Smooth muscle cell (in vitro differentiated cells): ENCODE data around the gene SCNN1B. TPM values are rescaled to one million over a fixed set of nuclear protein-coding genes. Genes with fewer than 3 reads are reported as not detected.

ENCODE experiments used
- DNase-seq: peaks from one replicate; lab custom pipeline; 2025; ENCODE audit not compliant: unreplicated experiment; lab: John Stamatoyannopoulos, UW
- H2AFZ ChIP-seq: fragments of 200-600 bp; sonication (generic); 2 replicates; pipeline ENCODE4 v1.6.0; 2016; ENCODE audit warnings: antibody characterized with exemption, low read depth, mild to moderate bottlenecking
- H3F3A ChIP-seq: fragments of 200-600 bp; sonication (generic); 2 replicates; pipeline ENCODE4 v1.6.0; 2017; ENCODE audit warnings: antibody characterized with exemption, low read depth
- H3K27ac ChIP-seq: fragments of 200-600 bp; sonication (generic); 2 replicates; pipeline ENCODE4 v1.5.1; 2016; ENCODE audit warnings: low read depth, mild to moderate bottlenecking
- H3K27me3 ChIP-seq: fragments of 200-600 bp; sonication (generic); 2 replicates; pipeline ENCODE4 v1.6.1; 2016; ENCODE audit warnings: low read depth, mild to moderate bottlenecking
- H3K36me3 ChIP-seq: fragments of 200-600 bp; sonication (generic); 2 replicates; pipeline ENCODE4 v1.5.1; 2016; ENCODE audit warnings: low read depth
- H3K4me1 ChIP-seq: fragments of 200-600 bp; sonication (generic); 2 replicates; pipeline ENCODE4 v1.5.1; 2016; ENCODE audit warnings: low read depth
- H3K4me2 ChIP-seq: fragments of 200-600 bp; sonication (generic); 2 replicates; pipeline ENCODE4 v1.6.0; 2016; ENCODE audit warnings: mild to moderate bottlenecking
- H3K4me3 ChIP-seq: fragments of 200-600 bp; sonication (generic); 2 replicates; pipeline ENCODE4 v1.5.1; 2016; ENCODE audit warnings: mild to moderate bottlenecking
- H3K79me2 ChIP-seq: fragments of 200-600 bp; sonication (generic); 2 replicates; pipeline ENCODE4 v1.6.0; 2016; ENCODE audit warnings: low read depth, mild to moderate bottlenecking
- H3K9ac ChIP-seq: fragments of 200-600 bp; sonication (generic); 2 replicates; pipeline ENCODE4 v1.6.0; 2016; ENCODE audit warnings: low read depth
- H3K9me3 ChIP-seq: fragments of 200-600 bp; sonication (generic); replicated peaks from 2 replicates; pipeline ENCODE4 v1.5.1; 2016; ENCODE audit warnings: low read depth
- H4K20me1 ChIP-seq: fragments of 200-600 bp; sonication (generic); 2 replicates; pipeline ENCODE4 v1.6.0; 2016; ENCODE audit warnings: low read depth
- whole genome bisulfite sequencing: methylation state at CpG from one replicate; pipeline ENCODE4 v1.1.7; 2016; ENCODE audit warnings: low lambda C conversion rate; 5-methylcytosine and 5-hydroxymethylcytosine counted together
- polyA plus RNA-seq: library from polyadenylated mRNA; unstranded; fragments of >200 nt; fragmentation: Nextera tagmentation; extraction: Ambion mirVana; gene quantifications from 2 replicates; pipeline ENCODE4 v1.2.1, GENCODE V29; 2016
- total RNA-seq: library from RNA; depleted of rRNA; stranded (reverse); fragments of >200 nt; gene quantifications from 2 replicates; pipeline ENCODE4 v1.2.3, GENCODE V29; 2014
- TF ChIP-seq, protein P1 (sequence below): fragments of 200-600 bp; sonication (generic); IDR thresholded peaks from 2 replicates; pipeline ENCODE4 v1.5.1; 2017; ENCODE audit warnings: borderline replicate concordance, mild to moderate bottlenecking, antibody characterized with exemption; ENCODE audit not compliant: insufficient read depth, poor library complexity, severe bottlenecking

The SCNN1B gene
- total and polyA plus RNA-seq, 2 experiments from 2014 or later, result not detected

GRCh38 chr16:23407436-23408127, 105.5 kb downstream of the SCNN1B start:
- H3K4me3 ChIP-seq, result no peak overlapping the region
- H3K36me3 ChIP-seq, result peaks cover 24% of the 10 kb centered on the region
- H3K4me2 ChIP-seq, result no peak overlapping the region
- no peak overlapping the region for H3K27ac ChIP-seq
- H4K20me1 ChIP-seq, result no peaks in the 10 kb centered on the region
- H3K9me3 ChIP-seq, result no peaks in the 10 kb centered on the region
- peaks cover 6% of the 10 kb centered on the region for H3K4me1 ChIP-seq
- H2AFZ ChIP-seq, result no peak overlapping the region
- WGBS, result 97% methylated on average over 7 of the region's 9 CpGs
- H3K79me2 ChIP-seq, result no peaks in the 10 kb centered on the region
- no peaks in the 10 kb centered on the region for H3F3A ChIP-seq
- no peak overlapping the region for H3K9ac ChIP-seq
- TF ChIP-seq, protein P1, sequence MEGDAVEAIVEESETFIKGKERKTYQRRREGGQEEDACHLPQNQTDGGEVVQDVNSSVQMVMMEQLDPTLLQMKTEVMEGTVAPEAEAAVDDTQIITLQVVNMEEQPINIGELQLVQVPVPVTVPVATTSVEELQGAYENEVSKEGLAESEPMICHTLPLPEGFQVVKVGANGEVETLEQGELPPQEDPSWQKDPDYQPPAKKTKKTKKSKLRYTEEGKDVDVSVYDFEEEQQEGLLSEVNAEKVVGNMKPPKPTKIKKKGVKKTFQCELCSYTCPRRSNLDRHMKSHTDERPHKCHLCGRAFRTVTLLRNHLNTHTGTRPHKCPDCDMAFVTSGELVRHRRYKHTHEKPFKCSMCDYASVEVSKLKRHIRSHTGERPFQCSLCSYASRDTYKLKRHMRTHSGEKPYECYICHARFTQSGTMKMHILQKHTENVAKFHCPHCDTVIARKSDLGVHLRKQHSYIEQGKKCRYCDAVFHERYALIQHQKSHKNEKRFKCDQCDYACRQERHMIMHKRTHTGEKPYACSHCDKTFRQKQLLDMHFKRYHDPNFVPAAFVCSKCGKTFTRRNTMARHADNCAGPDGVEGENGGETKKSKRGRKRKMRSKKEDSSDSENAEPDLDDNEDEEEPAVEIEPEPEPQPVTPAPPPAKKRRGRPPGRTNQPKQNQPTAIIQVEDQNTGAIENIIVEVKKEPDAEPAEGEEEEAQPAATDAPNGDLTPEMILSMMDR, result no peak
- H3K27me3 ChIP-seq, result no peaks in the 10 kb centered on the region
- DNase-seq, result no peak

- no peaks in the 10 kb centered on the region for H4K20me1 ChIP-seq
- H3K4me2 ChIP-seq, result no peak overlapping the region
Measured at GRCh38 chr16:23408242-23408822, 106.2 kb downstream of the SCNN1B start.

DNA sequence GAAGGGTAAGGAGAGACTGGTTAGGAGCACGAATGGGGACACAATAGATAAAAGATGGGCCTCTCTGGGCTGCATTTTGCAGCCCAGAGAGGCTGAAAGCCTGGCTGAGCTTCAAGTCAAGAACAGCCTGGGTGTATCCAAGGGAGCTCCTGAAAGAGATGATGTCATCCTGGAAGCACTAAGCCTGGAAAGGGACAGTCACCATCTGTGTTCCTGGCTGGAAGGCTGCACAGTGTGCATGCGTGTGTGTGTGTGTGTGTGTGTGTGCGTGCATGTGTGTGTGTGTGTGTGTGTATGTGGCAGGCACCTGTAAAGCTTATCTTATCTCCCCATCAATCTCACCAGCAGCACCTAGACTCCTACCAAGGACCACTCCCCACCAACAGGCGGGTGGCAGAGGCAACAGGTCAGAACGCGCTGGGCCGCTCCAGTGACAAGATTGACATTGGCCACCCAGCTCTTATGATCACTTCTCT, 106.8 kb downstream of the SCNN1B start:
- no peak overlapping the region for H3K9ac ChIP-seq
- H4K20me1 ChIP-seq, result no peaks in the 10 kb centered on the region
- no peaks in the 10 kb centered on the region for H3K79me2 ChIP-seq
- H3K27me3 ChIP-seq, result no peaks in the 10 kb centered on the region
- no peaks in the 10 kb centered on the region for H3K9me3 ChIP-seq
- H3K4me3 ChIP-seq, result no peak overlapping the region
- peaks cover 6% of the 10 kb centered on the region for H3K4me1 ChIP-seq
- H3K27ac ChIP-seq, result no peak overlapping the region
- peaks cover 21% of the 10 kb centered on the region for H3K36me3 ChIP-seq
- H2AFZ ChIP-seq, result no peak overlapping the region
- DNase-seq, result no peak
- no peak overlapping the region for H3K4me2 ChIP-seq
- H3F3A ChIP-seq, result no peaks in the 10 kb centered on the region
- TF ChIP-seq, protein P1, result no peak
- 84% methylated on average over 7 of the region's 7 CpGs for WGBS

More at GRCh38 chr16:23408242-23408822, 106.2 kb downstream of the SCNN1B start:
- no peak overlapping the region for H3K9ac ChIP-seq
- peaks cover 27% of the 10 kb centered on the region for H3K36me3 ChIP-seq
- DNase-seq, result no peak
- no peak overlapping the region for H3K4me3 ChIP-seq
- H3K79me2 ChIP-seq, result no peaks in the 10 kb centered on the region
- H3K9me3 ChIP-seq, result no peaks in the 10 kb centered on the region
- 99% methylated on average over 4 of the region's 21 CpGs for WGBS
- no peak overlapping the region for H2AFZ ChIP-seq
- H3F3A ChIP-seq, result no peaks in the 10 kb centered on the region
- H3K27me3 ChIP-seq, result no peaks in the 10 kb centered on the region
- peaks cover 6% of the 10 kb centered on the region for H3K4me1 ChIP-seq
- H3K27ac ChIP-seq, result no peak overlapping the region
- TF ChIP-seq, protein P1, result no peak
